ENCODE results near the gene HDAC4.
A peak's percentile ranks its signal among the peaks of the same experiment; 100 is the strongest.

HDAC4 gene

GRCh38 chr2:239438995-239439753 is 38.4 kb upstream of the HDAC4 start:
- Histone ChIP-seq H3K4me1 (ENCODE audit: control insufficient read depth, insufficient read depth, low read length) (no peaks in the 10 kb centered on the region), H3K27me3 (ENCODE audit: control insufficient read depth, insufficient read depth, low read length) (peaks cover 53% of the 10 kb centered on the region), H3K9me3 (replicated peaks; ENCODE audit: low read length) (peaks cover 2% of the 10 kb centered on the region), H3K9ac (ENCODE audit: low read depth, low read length) (no peak overlapping the region), H3K36me3 (ENCODE audit: insufficient read depth, low read length) (no peaks in the 10 kb centered on the region), H3K4me2 (ENCODE audit: low read length) (peak overlapping the region; percentile 23), H3K4me3 (ENCODE audit: low read length) (no peak overlapping the region)

DNA sequence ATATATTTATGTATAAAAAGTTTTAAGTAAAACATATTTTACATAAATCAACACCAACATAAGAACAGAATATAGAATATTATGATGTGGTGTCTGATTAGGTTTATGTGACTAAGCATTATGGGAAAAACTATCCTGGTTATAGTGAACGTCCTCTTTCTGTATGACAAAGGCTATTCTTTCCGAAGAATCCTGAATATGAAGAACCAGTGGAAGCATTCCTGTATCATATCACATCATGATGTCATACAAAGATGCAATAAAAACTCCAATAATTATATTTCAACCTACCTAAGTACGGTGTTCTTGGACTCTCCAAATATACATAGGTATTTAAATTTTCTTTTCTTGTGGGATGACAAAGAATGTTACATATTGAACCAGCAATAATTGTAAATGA is 37.5 kb upstream of the HDAC4 start:
- H3K36me3 ChIP-seq (ENCODE audit: insufficient read depth, low read length) = no peaks in the 10 kb centered on the region
- no peak overlapping the region for H3K4me3 ChIP-seq (ENCODE audit: low read length)
- no peak overlapping the region for H3K9ac ChIP-seq (ENCODE audit: low read depth, low read length)
- H3K4me1 ChIP-seq (ENCODE audit: control insufficient read depth, insufficient read depth, low read length) = no peaks in the 10 kb centered on the region
- H3K27me3 ChIP-seq (ENCODE audit: control insufficient read depth, insufficient read depth, low read length) = peaks cover 50% of the 10 kb centered on the region
- H3K9me3 ChIP-seq (replicated peaks; ENCODE audit: low read length) = peaks cover 4% of the 10 kb centered on the region
- no peak overlapping the region for H3K4me2 ChIP-seq (ENCODE audit: low read length)

- Histone ChIP-seq H3K9ac (ENCODE audit: low read depth, low read length) (no peak overlapping the region), H3K4me3 (ENCODE audit: low read length) (no peak overlapping the region), H3K4me1 (ENCODE audit: control insufficient read depth, insufficient read depth, low read length) (no peaks in the 10 kb centered on the region), H3K36me3 (ENCODE audit: insufficient read depth, low read length) (no peaks in the 10 kb centered on the region), H3K4me2 (ENCODE audit: low read length) (no peak overlapping the region), H3K9me3 (replicated peaks; ENCODE audit: low read length) (peaks cover 4% of the 10 kb centered on the region), H3K27me3 (ENCODE audit: control insufficient read depth, insufficient read depth, low read length) (peaks cover 37% of the 10 kb centered on the region)
Measured at GRCh38 chr2:239436669-239437335, 36.0 kb upstream of the HDAC4 start.

DNA sequence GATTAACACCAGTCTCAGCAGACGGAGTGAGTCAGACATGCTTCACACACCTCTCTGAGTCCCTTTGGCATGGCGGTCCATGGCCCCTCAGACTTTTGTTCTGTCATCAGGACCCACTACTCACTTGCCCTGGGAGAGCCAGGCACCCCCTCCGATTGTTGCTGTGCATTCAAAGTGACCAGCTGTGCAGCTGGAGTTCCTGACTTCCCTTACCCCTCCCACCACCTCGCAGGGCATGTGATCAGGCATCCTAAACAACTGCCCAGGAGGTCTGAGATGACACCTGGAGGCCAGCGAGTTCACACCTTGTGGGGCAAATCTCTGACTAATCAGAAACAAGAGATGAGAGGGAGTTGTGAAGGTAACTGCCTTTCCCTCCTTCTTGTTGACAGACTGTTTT is 35.3 kb upstream of the HDAC4 start:
- Histone ChIP-seq H3K4me2 (ENCODE audit: low read length) (no peak overlapping the region), H3K27me3 (ENCODE audit: control insufficient read depth, insufficient read depth, low read length) (peaks cover 36% of the 10 kb centered on the region), H3K9ac (ENCODE audit: low read depth, low read length) (no peak overlapping the region), H3K4me3 (ENCODE audit: low read length) (no peak overlapping the region), H3K36me3 (ENCODE audit: insufficient read depth, low read length) (no peaks in the 10 kb centered on the region), H3K4me1 (ENCODE audit: control insufficient read depth, insufficient read depth, low read length) (no peaks in the 10 kb centered on the region), H3K9me3 (replicated peaks; ENCODE audit: low read length) (peaks cover 4% of the 10 kb centered on the region)

DNA sequence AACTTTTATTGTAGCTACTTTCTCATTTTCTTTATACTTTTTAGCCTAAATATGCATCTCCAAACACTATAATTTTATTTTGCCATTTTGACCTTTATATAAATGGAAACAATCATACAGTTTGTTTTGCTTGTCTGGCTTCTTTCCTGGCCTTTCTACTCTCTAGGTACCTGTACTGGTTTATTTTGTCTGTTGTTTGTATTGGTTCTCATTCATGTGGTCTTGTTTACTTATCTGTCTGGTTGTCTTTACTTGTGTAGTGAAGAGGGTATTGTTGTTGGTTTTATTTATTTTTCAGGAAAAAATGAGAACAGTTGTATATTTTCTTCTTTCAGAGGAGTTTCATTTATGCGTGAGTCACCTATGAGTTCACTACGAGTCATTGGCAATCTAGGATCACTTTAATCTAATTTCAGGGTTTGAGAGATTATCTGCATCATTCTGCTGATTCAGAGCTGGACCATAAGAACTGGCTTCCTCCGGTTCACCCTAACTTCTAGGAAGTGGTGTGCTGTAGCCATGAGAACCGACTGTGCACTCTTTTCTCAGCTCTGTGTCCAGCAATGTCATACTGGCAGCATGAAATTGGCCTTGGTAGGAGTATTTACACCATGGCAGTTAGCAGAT is 33.1 kb upstream of the HDAC4 start:
- H3K9me3 ChIP-seq (replicated peaks; ENCODE audit: low read length) = peaks cover 4% of the 10 kb centered on the region
- H3K4me2 ChIP-seq (ENCODE audit: low read length) = no peak overlapping the region
- H3K27me3 ChIP-seq (ENCODE audit: control insufficient read depth, insufficient read depth, low read length) = peaks cover 14% of the 10 kb centered on the region
- H3K4me1 ChIP-seq (ENCODE audit: control insufficient read depth, insufficient read depth, low read length) = no peaks in the 10 kb centered on the region
- no peak overlapping the region for H3K9ac ChIP-seq (ENCODE audit: low read depth, low read length)
- H3K4me3 ChIP-seq (ENCODE audit: low read length) = no peak overlapping the region
- H3K36me3 ChIP-seq (ENCODE audit: insufficient read depth, low read length) = no peaks in the 10 kb centered on the region

- H3K4me2 ChIP-seq (ENCODE audit: low read length) = no peak overlapping the region
- H3K4me1 ChIP-seq (ENCODE audit: control insufficient read depth, insufficient read depth, low read length) = no peaks in the 10 kb centered on the region
- H3K27me3 ChIP-seq (ENCODE audit: control insufficient read depth, insufficient read depth, low read length) = peaks cover 7% of the 10 kb centered on the region
- no peak overlapping the region for H3K4me3 ChIP-seq (ENCODE audit: low read length)
- H3K9ac ChIP-seq (ENCODE audit: low read depth, low read length) = no peak overlapping the region
- no peaks in the 10 kb centered on the region for H3K36me3 ChIP-seq (ENCODE audit: insufficient read depth, low read length)
- H3K9me3 ChIP-seq (replicated peaks; ENCODE audit: low read length) = peaks cover 4% of the 10 kb centered on the region
Measured at GRCh38 chr2:239432174-239432573, 31.4 kb upstream of the HDAC4 start.

DNA sequence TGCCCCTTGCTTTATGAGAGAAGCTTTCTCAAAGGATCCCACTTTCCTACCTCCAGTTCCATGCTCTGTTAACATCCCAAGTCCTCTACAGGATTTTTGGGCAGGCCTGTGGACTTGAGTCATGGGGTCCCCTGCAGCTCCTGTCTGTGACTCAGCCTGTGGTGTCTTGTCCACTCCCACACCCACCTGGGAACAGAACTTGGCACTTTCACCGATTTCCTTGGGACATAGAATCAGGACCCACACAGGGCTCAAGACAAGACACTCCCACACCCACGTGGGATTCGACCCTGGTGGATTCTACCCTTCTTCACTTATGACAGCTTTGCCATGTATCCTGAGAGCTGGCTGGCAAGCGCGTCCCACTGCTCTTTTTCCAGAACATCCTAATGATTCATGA is 30.7 kb upstream of the HDAC4 start:
- peaks cover 7% of the 10 kb centered on the region for H3K27me3 ChIP-seq (ENCODE audit: control insufficient read depth, insufficient read depth, low read length)
- H3K4me3 ChIP-seq (ENCODE audit: low read length) = no peak overlapping the region
- no peaks in the 10 kb centered on the region for H3K4me1 ChIP-seq (ENCODE audit: control insufficient read depth, insufficient read depth, low read length)
- no peak overlapping the region for H3K9ac ChIP-seq (ENCODE audit: low read depth, low read length)
- peaks cover 4% of the 10 kb centered on the region for H3K9me3 ChIP-seq (replicated peaks; ENCODE audit: low read length)
- H3K36me3 ChIP-seq (ENCODE audit: insufficient read depth, low read length) = no peaks in the 10 kb centered on the region
- H3K4me2 ChIP-seq (ENCODE audit: low read length) = no peak overlapping the region

- H3K9ac ChIP-seq (ENCODE audit: low read depth, low read length) = no peak overlapping the region
Measured at GRCh38 chr2:239429473-239430350, 28.9 kb upstream of the HDAC4 start.

DNA sequence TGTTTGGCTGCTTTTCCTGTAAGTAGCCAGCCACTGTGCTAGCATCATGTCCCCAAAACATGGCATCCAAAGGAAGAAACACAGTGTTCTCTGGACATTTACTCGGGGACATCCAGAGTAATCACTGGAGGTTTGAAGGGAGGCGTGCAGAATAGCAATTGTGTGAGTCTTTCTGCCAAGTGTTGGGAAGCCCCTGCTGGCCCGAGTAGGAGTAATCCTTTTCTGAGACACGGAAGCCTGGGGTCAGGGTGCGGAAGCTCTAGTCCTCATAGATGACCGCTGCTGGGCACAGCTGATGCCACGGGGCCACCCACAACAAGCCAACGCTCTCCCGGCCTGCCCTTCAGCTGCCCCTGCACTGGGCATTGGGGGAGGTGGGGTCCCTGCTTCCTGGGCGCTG is 24.8 kb upstream of the HDAC4 start:
- no peak overlapping the region for H3K4me2 ChIP-seq (ENCODE audit: low read length)
- H3K9me3 ChIP-seq (replicated peaks; ENCODE audit: low read length) = no peaks in the 10 kb centered on the region
- no peak overlapping the region for H3K4me3 ChIP-seq (ENCODE audit: low read length)
- no peaks in the 10 kb centered on the region for H3K36me3 ChIP-seq (ENCODE audit: insufficient read depth, low read length)
- H3K9ac ChIP-seq (ENCODE audit: low read depth, low read length) = no peak overlapping the region
- no peaks in the 10 kb centered on the region for H3K4me1 ChIP-seq (ENCODE audit: control insufficient read depth, insufficient read depth, low read length)
- peaks cover 8% of the 10 kb centered on the region for H3K27me3 ChIP-seq (ENCODE audit: control insufficient read depth, insufficient read depth, low read length)

More at GRCh38 chr2:239429473-239430350, 28.9 kb upstream of the HDAC4 start:
- H3K36me3 ChIP-seq (ENCODE audit: insufficient read depth, low read length) = no peaks in the 10 kb centered on the region
- H3K27me3 ChIP-seq (ENCODE audit: control insufficient read depth, insufficient read depth, low read length) = peaks cover 12% of the 10 kb centered on the region
- no peaks in the 10 kb centered on the region for H3K4me1 ChIP-seq (ENCODE audit: control insufficient read depth, insufficient read depth, low read length)
- H3K4me3 ChIP-seq (ENCODE audit: low read length) = no peak overlapping the region
- H3K9me3 ChIP-seq (replicated peaks; ENCODE audit: low read length) = peaks cover 4% of the 10 kb centered on the region
- no peak overlapping the region for H3K4me2 ChIP-seq (ENCODE audit: low read length)

DNA sequence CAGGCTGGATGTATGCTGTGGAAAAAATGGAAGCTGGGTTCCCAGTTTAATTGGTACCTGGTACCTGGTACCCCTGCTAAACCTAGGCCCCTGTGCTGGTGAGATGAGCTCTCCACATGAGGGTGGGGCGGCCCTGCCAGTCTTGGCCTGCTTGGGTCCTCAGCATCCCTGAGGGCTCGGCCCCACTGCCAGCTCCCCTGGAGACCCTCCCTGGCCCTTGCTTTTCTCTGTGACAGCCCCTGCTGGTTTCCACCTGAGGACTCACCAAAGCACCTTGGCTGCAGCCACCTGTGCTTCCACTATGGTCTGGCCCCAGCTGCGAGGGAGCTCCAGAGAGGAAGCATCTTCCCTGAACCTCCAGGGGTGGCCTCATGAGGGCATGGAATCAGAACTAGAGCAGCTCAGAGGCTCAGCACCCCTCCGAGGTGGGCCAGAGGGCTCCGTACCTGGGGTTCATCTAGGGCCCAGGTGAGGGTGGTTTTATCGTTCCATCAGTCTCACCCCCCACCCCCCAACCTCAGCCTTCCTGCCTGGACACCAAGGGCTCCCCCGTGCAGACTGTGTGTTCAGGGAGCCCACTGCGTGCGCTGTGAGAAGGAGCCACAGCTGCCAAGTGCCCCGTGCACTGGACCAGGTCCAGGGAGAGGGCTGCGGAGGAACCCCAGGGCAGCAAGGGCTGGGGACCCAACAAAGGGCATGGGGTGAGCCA is 23.7 kb upstream of the HDAC4 start:
- Histone ChIP-seq H3K9me3 (replicated peaks; ENCODE audit: low read length) (no peaks in the 10 kb centered on the region), H3K36me3 (ENCODE audit: insufficient read depth, low read length) (no peaks in the 10 kb centered on the region), H3K27me3 (ENCODE audit: control insufficient read depth, insufficient read depth, low read length) (peaks cover 14% of the 10 kb centered on the region), H3K4me1 (ENCODE audit: control insufficient read depth, insufficient read depth, low read length) (no peaks in the 10 kb centered on the region), H3K4me3 (ENCODE audit: low read length) (no peak overlapping the region), H3K9ac (ENCODE audit: low read depth, low read length) (no peak overlapping the region), H3K4me2 (ENCODE audit: low read length) (no peak overlapping the region)

Data from skeletal muscle satellite cell (primary cell).